ENCODE results near the gene WDR55. TPM values are rescaled to one million over a fixed set of nuclear protein-coding genes. Genes with fewer than 3 reads are reported as not detected.
"Not testable (repeated sequence)": the region's sequence is repeated elsewhere in the genome, so short reads cannot be mapped to it uniquely, and the experiment has no call there.

WDR55 gene
- total RNA-seq, 1 donor from 2014 or later, result 45.1 TPM

GRCh38 chr5:140711794-140712193, 47.1 kb downstream of the WDR55 start:
- no peak for DNase-seq

GRCh38 chr5:140713562-140714094, 48.9 kb downstream of the WDR55 start:
- DNase-seq, result no peak

- DNase-seq, result not testable (repeated sequence)
These were observed 51.5 kb downstream of the WDR55 start for GRCh38 chr5:140716238-140716637.

GRCh38 chr5:140718266-140718592, 53.5 kb downstream of the WDR55 start:
- DNase-seq, result no peak

- DNase-seq, result not testable (repeated sequence)
These were observed 56.0 kb downstream of the WDR55 start for GRCh38 chr5:140720738-140721137.

GRCh38 chr5:140721395-140721794, 56.7 kb downstream of the WDR55 start:
- not testable (repeated sequence) for DNase-seq

Other genes starting within 250 kb of the WDR55 start
- 0.37 and 0.51 TPM in 2 replicates for gene EIF4EBP3, start 117.2 kb upstream of the WDR55 start, total RNA-seq
- gene SRA1, start 107.4 kb upstream of the WDR55 start, total RNA-seq, result 19.1 and 25.7 TPM in 2 replicates
- 8.2 and 16.2 TPM in 2 replicates for gene APBB3, start 100.3 kb upstream of the WDR55 start, total RNA-seq
- gene SLC35A4, start 100.1 kb upstream of the WDR55 start, total RNA-seq, result 30.1 and 61.0 TPM in 2 replicates
- gene CD14, start 31.7 kb upstream of the WDR55 start, total RNA-seq, result 1.7 and 3.2 TPM in 2 replicates
- 18.0 and 50.2 TPM in 2 replicates for gene TMCO6, start 25.5 kb upstream of the WDR55 start, total RNA-seq
- gene NDUFA2, start 17.3 kb upstream of the WDR55 start, total RNA-seq, result 24.9 and 40.8 TPM in 2 replicates
- gene IK, start 17.1 kb upstream of the WDR55 start, total RNA-seq, result 114 and 125 TPM in 2 replicates
- 0.14 and 0.68 TPM in 2 replicates for gene DND1, start 8.7 kb downstream of the WDR55 start, total RNA-seq
- 53.1 and 73.4 TPM in 2 replicates for gene HARS1, start 26.5 kb downstream of the WDR55 start, total RNA-seq
- gene HARS2, start 26.6 kb downstream of the WDR55 start, total RNA-seq, result 31.5 and 32.3 TPM in 2 replicates
- 55.5 and 62.3 TPM in 2 replicates for gene ZMAT2, start 35.5 kb downstream of the WDR55 start, total RNA-seq
- 0.17 TPM in 1 of 2 replicates, not detected in the other for gene PCDHA1, start 121.2 kb downstream of the WDR55 start, total RNA-seq
- 0.17 TPM in 1 of 2 replicates, not detected in the other for gene PCDHA2, start 129.9 kb downstream of the WDR55 start, total RNA-seq
- 0.14 and 0.17 TPM in 2 replicates for gene PCDHA3, start 136.2 kb downstream of the WDR55 start, total RNA-seq
- gene PCDHA4, start 142.2 kb downstream of the WDR55 start, total RNA-seq, result 0.17 and 0.23 TPM in 2 replicates
- 0.17 TPM in 1 of 2 replicates, not detected in the other for gene PCDHA5, start 156.7 kb downstream of the WDR55 start, total RNA-seq
- gene PCDHA6, start 163.1 kb downstream of the WDR55 start, total RNA-seq, result 0.09 and 0.17 TPM in 2 replicates
- gene PCDHA7, start 169.4 kb downstream of the WDR55 start, total RNA-seq, result 0.19 and 0.34 TPM in 2 replicates
- 0.05 TPM in 1 of 2 replicates, not detected in the other for gene PCDHA8, start 176.3 kb downstream of the WDR55 start, total RNA-seq
- gene PCDHA9, start 183.5 kb downstream of the WDR55 start, total RNA-seq, result under 0.01 TPM in 2 replicates
- 0.09 and 0.17 TPM in 2 replicates for gene PCDHA10, start 191.0 kb downstream of the WDR55 start, total RNA-seq
- gene PCDHA11, start 204.1 kb downstream of the WDR55 start, total RNA-seq, result 0.17 and 0.28 TPM in 2 replicates
- 0.17 TPM in 1 of 2 replicates, not detected in the other for gene PCDHA12, start 210.4 kb downstream of the WDR55 start, total RNA-seq
- under 0.01 TPM in 1 of 2 replicates, not detected in the other for gene PCDHA13, start 217.2 kb downstream of the WDR55 start, total RNA-seq

Measured in dermis blood vessel endothelial cell (primary cell).